Renal cortical epithelial cell (primary cell): ENCODE results near the gene SLC12A4. TPM values are rescaled to one million over a fixed set of nuclear protein-coding genes. Genes with fewer than 3 reads are reported as not detected.

Experiments used
- total RNA-seq: library from RNA; depleted of rRNA; stranded (reverse); fragments of >200 nt; gene quantifications from 2 replicates; pipeline ENCODE4 v1.2.3, GENCODE V29; 2014

Gene SLC12A4
- total RNA-seq, 1 donor from 2014 or later, result 104 TPM

Other genes with a start within 250 kb of the SLC12A4 start
- 24.7 and 33.6 TPM in 2 replicates for gene GFOD2, start 249.3 kb downstream of the SLC12A4 start, total RNA-seq
- gene RANBP10, start 162.1 kb downstream of the SLC12A4 start, total RNA-seq, result 2.4 and 11.0 TPM in 2 replicates
- gene TSNAXIP1, start 161.7 kb downstream of the SLC12A4 start, total RNA-seq, result under 0.01 and 4.8 TPM in 2 replicates
- 19.6 and 36.1 TPM in 2 replicates for gene THAP11, start 126.3 kb downstream of the SLC12A4 start, total RNA-seq
- gene NUTF2, start 121.7 kb downstream of the SLC12A4 start, total RNA-seq, result 204 and 241 TPM in 2 replicates
- gene CENPT, start 120.9 kb downstream of the SLC12A4 start, total RNA-seq, result 34.7 and 37.2 TPM in 2 replicates
- gene EDC4, start 95.6 kb downstream of the SLC12A4 start, total RNA-seq, result 48.4 and 62.9 TPM in 2 replicates
- not detected in 2 replicates for gene NRN1L, start 83.8 kb downstream of the SLC12A4 start, total RNA-seq
- gene PSKH1, start 75.4 kb downstream of the SLC12A4 start, total RNA-seq, result 14.8 and 39.7 TPM in 2 replicates
- gene CTRL, start 36.8 kb downstream of the SLC12A4 start, total RNA-seq, result 0.15 and 0.69 TPM in 2 replicates
- gene PSMB10, start 31.8 kb downstream of the SLC12A4 start, total RNA-seq, result 26.4 and 143 TPM in 2 replicates
- gene LCAT, start 24.5 kb downstream of the SLC12A4 start, total RNA-seq, result 2.1 and 5.8 TPM in 2 replicates
- not detected in 2 replicates for gene DPEP3, start 11.9 kb upstream of the SLC12A4 start, total RNA-seq
- not detected in 2 replicates for gene DPEP2, start 30.8 kb upstream of the SLC12A4 start, total RNA-seq
- not detected in 2 replicates for gene DPEP2NB, start 47.3 kb upstream of the SLC12A4 start, total RNA-seq
- 12.9 TPM in 2 replicates for gene DDX28, start 54.6 kb upstream of the SLC12A4 start, total RNA-seq
- gene DUS2, start 54.6 kb upstream of the SLC12A4 start, total RNA-seq, result 19.0 and 23.8 TPM in 2 replicates
- gene NFATC3, start 116.7 kb upstream of the SLC12A4 start, total RNA-seq, result 6.1 and 17.4 TPM in 2 replicates